ENCODE data around the gene CCIN.
A peak's percentile ranks its signal among the peaks of the same experiment; 100 is the strongest.

CCIN gene

DNA sequence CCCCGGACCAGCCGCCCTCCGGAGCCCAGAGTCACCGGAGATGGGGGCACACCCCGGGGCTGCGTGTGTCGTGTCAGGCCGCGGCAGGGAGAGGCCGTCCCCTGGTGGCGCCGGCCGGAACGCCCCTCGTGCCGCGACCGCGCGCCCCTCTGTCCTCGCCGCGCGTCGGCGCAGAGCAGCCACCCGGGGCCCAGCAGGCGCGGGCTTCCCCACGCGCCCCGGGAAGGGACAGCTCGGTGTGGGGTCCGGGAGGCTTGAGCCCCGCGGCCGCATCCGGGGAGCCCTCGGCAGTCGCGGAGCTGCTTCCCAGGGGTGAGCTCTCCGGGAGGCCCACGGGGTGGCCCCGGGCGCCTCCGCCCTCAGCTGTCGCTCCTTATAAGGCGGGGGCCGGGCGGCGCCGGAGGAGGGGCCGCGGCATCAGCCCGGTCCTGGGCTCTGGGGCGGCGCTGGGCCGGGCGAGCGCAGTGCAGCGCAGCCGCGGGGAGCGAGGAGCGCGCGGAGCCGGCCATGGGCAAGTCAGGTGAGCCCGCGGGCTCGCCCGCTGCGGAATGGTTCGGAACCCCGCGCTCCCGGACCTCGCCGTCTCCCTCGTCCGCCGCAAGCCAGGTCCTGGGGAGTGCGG lies 32.8 kb upstream of the CCIN start, which contains the start of gene GLIPR2:
TSS of gene GLIPR2 (plus strand) at position 462 of the 622 bp plus-strand sequence. CDS start at position 508, 46 bp downstream.
- TF ChIP-seq ZNF274 (IDR thresholded peaks at IDR 0.05; ENCODE audit: low read depth, low read length) = no peak
- H3K4me3 ChIP-seq (ENCODE audit: low read length) = peak within 1 kb of the TSS; percentile 59; the same call in 1 of the 2 replicates

DNA sequence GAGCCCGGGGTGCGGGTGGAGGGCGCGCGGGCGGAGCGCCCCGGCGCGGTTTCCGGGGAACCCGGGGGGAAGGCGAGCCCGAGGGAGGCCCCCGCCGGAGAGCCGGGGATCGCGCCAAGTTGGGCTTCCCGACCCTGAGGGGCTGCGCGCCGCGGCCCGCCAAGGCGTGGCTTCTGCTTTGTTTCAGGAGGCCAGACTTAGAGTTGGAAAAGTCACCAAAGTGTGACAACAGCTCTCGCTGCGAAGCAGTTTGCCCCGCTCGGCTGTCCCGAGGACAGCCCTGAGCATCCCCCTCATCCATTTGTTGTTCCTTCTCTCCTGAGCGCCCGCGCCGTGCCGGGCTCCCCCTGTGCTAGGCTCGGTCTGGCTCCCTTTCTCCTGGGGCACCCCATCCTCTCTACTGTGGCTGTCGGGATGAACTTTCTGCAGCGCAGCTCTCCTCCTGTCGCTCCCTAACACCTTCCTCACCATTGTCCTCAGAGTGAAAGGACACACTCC lies 32.2 kb upstream of the CCIN start:
- TF ChIP-seq ZNF274 (IDR thresholded peaks at IDR 0.05; ENCODE audit: low read depth, low read length) = no peak

DNA sequence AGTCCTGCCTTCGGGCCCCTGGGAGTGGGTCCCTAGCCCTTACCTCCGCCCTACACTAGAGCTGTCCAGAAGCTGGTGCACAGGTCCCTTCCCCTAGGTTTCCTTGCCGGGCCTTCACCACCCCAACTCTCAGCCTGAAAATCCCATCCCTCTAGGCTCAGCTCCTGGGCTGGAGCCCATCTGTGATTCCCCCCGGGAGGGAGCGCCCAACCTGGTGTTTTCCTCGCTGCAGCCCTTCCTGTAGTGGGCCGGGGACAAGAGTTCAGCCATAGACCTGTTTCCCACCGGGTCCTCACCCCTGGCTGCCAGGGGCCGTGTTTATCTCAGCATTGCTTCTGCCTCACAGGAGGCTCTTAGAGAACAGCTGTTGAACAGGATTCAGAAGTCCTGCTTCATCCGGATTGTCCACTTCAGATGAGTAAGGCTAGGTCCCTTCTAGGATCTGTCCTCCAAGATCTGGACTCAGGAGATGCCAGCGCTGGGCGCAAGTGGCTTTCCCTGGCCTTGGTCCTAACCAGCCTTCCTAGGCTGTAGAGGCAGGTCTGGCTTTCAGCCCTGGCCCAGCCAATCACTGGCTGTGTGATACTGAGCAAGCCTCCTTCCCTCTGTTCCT lies 31.7 kb upstream of the CCIN start:
- TF ChIP-seq ZNF274 (IDR thresholded peaks at IDR 0.05; ENCODE audit: low read depth, low read length) = no peak
- no peak overlapping the region; the same call in 1 of the 2 replicates for H3K4me3 ChIP-seq (ENCODE audit: low read length)

More for the DNA sequence above, 32.2 kb upstream of the CCIN start:
- H3K4me3 ChIP-seq (ENCODE audit: low read length) = peak overlapping the region; percentile 59; the same call in 1 of the 2 replicates

DNA sequence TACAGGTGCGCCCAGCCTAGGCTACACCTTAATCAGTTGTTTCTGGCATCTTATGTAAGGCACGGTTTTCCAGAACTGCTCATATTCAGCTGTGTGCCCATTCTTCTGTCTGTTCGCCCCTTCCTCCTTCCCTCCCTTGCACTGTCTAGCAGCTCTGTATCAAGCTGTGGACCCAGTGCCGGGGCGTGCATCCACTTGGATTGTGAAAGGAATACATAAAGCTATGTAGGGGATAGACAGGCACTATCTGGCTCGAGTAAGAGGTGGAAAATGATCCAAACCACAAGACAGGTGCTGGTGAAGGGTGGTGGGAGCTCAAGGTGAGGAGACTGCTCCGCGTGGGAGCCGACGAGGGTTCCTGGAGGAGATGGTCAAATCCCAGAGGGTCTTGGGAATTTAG lies 30.7 kb upstream of the CCIN start:
- H3K4me3 ChIP-seq (ENCODE audit: low read length) = no peak overlapping the region
- TF ChIP-seq ZNF274 (IDR thresholded peaks at IDR 0.05; ENCODE audit: low read depth, low read length) = no peak

DNA sequence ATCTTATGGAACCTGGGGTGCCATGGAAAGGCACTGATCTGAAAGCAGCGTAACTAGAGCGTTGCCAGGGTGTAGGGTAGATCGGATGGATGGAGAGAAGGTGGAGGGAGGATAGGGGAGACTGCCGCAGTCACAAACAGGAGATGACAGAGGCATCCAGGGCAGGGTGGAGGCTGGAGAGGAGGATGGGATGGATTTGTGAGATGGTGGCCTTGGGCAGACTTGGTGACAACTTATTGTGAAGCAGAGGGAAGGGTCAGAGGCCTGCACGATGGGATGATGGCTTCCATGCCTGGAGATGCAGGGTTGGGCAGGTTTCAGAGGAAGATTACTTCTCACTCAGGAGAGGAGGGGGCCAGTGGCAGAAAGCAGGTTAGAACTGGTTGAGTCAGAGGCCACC lies 30.3 kb upstream of the CCIN start:
- no peak overlapping the region for H3K4me3 ChIP-seq (ENCODE audit: low read length)
- no peak for TF ChIP-seq ZNF274 (IDR thresholded peaks at IDR 0.05; ENCODE audit: low read depth, low read length)

DNA sequence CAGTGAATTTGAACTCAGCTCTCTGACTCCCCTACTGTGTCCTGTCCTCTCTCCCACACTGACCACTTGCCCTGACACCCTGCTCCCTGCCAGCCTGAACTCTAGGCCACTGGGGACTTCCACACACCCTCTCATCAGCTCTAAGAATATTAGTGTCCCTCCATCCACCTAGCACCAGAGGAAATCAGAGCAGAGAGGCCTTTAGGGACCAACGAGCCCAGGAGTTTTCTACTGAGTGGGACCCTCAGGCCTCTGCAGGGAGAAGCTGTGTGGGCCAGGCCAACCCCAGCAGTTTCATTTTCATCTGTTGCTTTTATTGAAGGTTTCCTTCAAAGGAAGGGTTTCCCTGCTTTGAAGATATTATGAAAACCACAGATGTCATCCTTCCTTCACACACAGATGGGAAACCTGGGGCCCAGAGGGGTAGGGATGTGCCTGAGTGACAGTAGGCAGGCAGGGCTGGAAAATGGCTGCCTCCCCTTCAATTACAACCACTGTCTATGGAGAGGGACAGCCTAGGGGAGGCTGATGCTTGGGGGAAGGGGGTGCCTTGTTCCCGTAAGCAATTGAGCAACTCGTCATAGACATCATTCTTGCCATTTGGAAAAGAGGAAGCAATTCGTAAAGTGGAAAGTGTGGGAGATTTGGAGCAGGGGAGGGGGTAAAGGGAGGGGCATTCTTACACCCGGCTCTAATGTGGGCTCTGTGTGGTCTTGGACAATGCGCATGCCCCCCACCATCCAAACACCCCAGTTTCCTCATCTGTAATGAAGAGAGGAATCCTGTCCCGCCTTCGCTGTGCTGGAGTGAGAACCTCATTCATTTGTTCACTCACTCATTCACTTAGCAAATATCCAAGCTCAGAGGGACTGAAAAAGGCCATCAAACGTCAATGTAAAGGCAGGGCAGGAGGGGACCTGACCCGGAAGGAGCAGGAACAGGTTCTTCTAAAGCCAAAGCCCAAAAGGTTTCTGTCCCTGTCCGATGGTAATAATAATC lies 28.8 kb upstream of the CCIN start:
- H3K4me3 ChIP-seq (ENCODE audit: low read length) = no peak overlapping the region
- TF ChIP-seq ZNF274 (IDR thresholded peaks at IDR 0.05; ENCODE audit: low read depth, low read length) = no peak

DNA sequence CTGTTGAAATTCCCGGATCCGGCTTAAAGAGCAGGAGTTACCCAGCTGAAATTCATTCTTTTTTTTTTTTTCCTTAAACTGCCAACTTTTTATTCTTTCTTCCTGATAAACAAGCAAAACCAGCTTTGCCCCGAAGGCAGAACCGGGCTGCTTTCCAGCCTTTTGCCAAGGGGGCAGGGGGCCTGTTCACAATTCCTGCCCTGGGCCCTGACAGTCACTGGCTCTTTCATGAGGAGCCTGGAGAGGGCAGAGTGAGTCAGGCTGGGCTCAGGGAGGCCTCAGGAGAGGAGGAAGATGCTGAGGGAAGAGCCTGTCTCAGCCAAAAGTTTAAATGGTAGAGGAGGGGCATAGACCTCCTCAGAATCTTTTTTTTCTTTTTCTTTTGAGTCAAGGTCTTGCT lies 27.9 kb upstream of the CCIN start:
- no peak for TF ChIP-seq ZNF274 (IDR thresholded peaks at IDR 0.05; ENCODE audit: low read depth, low read length)
- no peak overlapping the region for H3K4me3 ChIP-seq (ENCODE audit: low read length)

DNA sequence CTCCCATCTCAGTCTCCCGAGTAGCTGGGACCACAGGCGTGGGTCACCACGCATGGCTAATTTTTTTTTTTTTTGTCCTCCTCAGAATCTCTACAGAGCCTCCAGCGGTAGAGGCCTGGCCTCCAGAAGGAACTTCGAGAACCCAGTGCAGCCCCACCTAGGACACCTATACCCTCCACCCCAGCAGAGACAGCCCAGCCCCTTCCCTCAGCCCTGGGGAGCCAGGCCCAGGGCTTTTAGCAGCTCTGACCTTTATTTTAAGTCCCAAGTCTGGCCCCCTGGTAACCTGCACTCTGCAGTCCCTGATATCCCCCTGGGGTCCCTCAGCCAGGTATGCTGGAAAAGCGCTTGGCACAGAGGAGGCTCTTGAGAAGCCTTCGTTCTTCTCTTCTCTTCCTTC lies 27.4 kb upstream of the CCIN start:
- no peak for TF ChIP-seq ZNF274 (IDR thresholded peaks at IDR 0.05; ENCODE audit: low read depth, low read length)
- no peak overlapping the region for H3K4me3 ChIP-seq (ENCODE audit: low read length)

DNA sequence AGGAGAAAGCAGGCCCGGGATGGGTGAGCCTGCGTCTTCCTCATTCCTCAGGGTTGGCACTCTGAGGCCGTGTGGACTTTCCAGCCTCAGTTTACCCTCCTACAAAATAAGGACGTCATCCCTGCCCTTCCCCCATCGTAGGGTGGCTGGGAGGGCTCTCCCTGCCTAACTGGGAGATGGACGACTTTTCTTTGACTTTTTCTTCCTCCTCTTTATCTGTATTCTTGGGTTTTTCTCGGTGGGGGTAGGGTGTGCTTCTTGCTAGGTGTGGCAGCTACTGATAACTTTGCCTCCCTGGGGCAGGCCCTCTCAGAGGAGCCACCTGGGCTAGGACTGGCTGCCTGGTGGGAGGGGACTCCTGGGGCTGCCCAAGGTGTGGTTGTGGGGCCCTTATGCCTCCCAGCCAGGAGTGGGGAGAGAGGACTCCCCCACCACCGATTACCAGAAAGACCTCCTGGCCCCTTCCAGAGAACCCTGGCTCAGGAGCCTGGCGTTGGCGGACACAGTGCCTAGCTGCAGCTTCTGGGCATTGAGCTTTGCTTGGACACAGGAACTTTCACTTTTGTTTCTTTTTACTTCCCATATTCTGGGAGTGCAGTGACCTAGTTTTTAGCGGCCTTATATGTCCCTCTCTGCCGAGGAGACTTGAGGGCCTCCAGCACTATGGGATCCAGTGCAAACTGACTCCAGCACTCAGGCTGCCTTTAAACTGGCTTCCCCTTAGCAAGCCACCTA lies 26.5 kb upstream of the CCIN start:
- H3K4me3 ChIP-seq (ENCODE audit: low read length) = no peak overlapping the region
- no peak for TF ChIP-seq ZNF274 (IDR thresholded peaks at IDR 0.05; ENCODE audit: low read depth, low read length)

DNA sequence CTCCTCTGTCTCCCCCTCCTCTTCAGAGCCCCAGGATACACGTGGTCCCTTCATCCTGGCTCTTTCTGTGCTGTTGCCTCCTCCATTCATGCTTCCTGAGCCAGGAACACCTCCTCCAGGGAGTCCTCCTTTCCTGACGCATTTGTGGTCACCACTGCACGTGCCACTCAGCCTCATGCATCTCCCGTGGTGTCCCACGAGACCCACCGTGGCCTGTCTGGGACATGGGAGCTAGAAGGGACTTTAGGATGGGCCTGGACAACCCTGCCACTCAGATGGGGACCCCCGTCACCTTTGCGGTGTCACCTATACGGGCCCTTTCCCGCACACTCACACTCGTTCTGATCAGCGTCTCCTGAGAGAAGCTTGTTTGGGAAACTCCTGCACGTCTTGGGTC lies 25.9 kb upstream of the CCIN start:
- no peak overlapping the region for H3K4me3 ChIP-seq (ENCODE audit: low read length)
- no peak for TF ChIP-seq ZNF274 (IDR thresholded peaks at IDR 0.05; ENCODE audit: low read depth, low read length)

DNA sequence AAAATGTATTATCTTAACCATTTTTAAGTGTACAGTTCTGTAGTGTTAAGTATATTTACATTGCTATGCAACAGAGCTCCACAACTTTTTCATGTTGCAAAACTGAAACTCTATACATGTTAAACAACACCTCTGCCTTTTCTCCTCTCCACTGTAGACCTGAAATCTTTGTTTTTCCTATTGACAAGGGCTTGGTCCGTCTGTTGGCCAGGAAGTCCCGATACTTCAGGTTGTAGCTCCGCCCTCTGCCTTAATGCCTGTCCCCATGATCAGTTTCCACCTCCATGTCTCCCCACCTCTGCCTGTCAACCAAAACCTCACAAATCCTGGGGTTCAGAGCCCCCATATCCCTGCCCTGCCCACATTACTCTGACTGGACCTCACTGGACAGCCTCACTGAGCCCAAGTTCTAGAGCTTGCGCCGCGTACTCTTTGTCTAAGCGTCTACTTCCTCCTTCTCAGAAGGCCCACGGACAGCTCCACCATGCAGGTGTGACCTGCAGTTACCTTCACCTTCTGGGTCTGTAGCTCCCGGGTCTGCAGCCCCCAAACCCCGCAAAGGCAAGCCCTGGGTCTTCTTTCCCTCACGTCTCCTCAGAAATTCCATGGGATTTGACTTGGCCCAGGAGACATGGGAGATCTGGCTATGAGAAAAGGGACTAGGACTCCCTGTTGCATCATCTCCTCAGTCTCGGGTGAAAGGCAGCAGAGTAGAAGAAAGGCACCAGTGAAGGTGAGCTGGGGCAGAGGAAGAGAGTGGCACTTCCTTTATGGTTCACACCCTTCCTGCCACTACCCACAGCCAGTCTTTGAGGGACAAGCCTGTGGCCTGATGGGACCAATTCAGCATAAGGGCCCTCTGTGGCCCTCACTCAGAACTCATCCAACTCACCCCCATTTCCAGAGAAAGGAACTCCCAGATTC lies 24.6 kb upstream of the CCIN start:
- TF ChIP-seq ZNF274 (IDR thresholded peaks at IDR 0.05; ENCODE audit: low read depth, low read length) = no peak
- H3K4me3 ChIP-seq (ENCODE audit: low read length) = no peak overlapping the region

DNA sequence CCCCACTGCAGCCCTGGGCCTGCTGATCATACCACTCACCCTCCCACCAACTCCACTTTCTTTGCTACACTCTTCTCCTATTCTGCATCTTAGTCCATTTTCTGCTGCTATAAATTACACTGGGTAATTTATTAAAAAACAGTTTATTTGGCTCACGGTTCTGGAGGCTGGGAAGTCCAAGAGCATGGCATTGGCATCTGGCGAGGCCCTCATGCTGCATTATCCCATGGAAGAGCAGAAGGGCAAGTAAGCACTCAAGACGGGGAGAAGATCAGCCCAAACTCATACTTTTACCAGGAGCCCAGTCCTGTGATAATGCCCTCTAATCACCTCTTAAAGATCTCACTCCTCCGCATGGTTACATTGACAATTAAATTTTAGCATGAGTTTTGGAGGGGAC lies 23.2 kb upstream of the CCIN start:
- TF ChIP-seq ZNF274 (IDR thresholded peaks at IDR 0.05; ENCODE audit: low read depth, low read length) = no peak
- H3K4me3 ChIP-seq (ENCODE audit: low read length) = no peak overlapping the region

DNA sequence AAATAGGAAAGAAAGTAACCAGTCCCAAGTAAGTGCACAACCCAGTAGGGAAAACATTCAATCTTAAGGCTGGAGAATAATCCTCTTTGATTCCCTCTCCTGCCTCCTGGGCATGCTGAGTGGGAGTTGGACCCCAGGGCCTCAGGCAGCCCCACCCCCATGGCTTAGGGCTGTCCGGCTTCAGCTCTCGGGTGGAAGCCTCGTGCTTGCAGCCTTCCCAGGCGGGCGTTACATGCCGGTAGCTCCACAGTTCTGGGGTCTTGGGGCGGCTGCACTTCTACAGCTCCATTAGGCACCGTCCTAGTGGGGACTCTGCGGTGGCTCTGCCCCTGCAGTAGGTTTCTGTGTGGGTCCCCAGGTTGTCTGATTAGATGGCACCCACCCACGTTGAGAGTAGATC lies 22.5 kb upstream of the CCIN start:
- no peak overlapping the region for H3K4me3 ChIP-seq (ENCODE audit: low read length)
- TF ChIP-seq ZNF274 (IDR thresholded peaks at IDR 0.05; ENCODE audit: low read depth, low read length) = no peak
